Myocyte (in vitro differentiated cells): ENCODE data around the gene IFNLR1. TPM values are rescaled to one million over a fixed set of nuclear protein-coding genes. Genes with fewer than 3 reads are reported as not detected.
A peak's percentile ranks its signal among the peaks of the same experiment; 100 is the strongest.
"Not testable (repeated sequence)": the region's sequence is repeated elsewhere in the genome, so short reads cannot be mapped to it uniquely, and the experiment has no call there.

Source experiments
- DNase-seq: peaks from one replicate; pipeline ENCODE4 v3.0.0-alpha.2; 2012; ENCODE audit warnings: low read depth
- polyA plus RNA-seq: library from polyadenylated mRNA; unstranded; fragments of >200 nt; gene quantifications from one replicate; pipeline ENCODE4 v1.2.1, GENCODE V29; 2012; ENCODE audit warnings: missing spikeins
- total RNA-seq: library from RNA; depleted of rRNA; stranded (reverse); fragments of >200 nt; gene quantifications from 2 replicates; pipeline ENCODE4 v1.2.3, GENCODE V29; 2014

Gene IFNLR1
- total RNA-seq: 0.13 and 0.26 TPM in 2 replicates
- polyA plus RNA-seq: not detected

DNA sequence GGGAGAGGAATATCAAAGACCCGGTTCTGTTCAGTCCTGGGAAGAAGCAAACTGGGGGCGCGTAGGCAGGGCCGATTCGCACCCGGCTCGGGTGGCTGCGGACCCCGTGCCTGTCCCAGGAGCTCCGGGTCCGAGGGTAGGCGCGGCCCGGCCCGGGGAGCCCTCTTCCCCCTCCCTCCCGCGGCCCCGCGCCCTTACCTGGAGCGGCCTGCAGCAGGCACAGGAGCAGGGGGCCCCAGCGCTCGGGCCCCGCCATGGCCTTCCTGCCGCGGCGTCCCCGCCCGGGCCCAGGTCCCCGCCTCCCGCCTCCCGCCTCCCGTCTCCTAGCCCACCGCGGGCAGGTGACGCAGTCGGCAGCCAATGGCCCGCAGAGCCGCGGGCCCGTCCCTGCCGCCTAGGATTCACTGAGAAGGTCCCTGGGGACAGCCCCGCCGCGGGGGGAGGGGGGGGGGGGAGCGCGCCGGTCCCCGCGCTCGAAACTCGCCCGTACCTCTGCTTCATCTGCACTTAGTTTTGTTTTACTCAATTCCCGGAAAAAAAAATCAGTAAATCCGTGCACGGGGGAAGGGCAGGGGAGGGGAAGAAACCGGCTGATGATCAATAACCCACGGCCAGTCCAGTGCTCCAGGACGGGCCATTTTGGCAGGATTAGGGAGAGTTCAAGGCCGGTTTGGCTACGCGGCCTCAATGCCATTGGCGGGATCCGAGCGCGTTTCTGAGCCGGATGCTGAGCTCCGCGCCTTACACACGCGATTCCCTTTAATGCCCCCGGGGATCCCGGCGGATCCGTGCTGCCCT, at the start of gene IFNLR1:
Gene IFNLR1, minus strand, starts transcription at position 297 of the 798 bp plus-strand sequence. Its CDS starts 41 bp downstream, at position 256.
- no peak for DNase-seq

DNA sequence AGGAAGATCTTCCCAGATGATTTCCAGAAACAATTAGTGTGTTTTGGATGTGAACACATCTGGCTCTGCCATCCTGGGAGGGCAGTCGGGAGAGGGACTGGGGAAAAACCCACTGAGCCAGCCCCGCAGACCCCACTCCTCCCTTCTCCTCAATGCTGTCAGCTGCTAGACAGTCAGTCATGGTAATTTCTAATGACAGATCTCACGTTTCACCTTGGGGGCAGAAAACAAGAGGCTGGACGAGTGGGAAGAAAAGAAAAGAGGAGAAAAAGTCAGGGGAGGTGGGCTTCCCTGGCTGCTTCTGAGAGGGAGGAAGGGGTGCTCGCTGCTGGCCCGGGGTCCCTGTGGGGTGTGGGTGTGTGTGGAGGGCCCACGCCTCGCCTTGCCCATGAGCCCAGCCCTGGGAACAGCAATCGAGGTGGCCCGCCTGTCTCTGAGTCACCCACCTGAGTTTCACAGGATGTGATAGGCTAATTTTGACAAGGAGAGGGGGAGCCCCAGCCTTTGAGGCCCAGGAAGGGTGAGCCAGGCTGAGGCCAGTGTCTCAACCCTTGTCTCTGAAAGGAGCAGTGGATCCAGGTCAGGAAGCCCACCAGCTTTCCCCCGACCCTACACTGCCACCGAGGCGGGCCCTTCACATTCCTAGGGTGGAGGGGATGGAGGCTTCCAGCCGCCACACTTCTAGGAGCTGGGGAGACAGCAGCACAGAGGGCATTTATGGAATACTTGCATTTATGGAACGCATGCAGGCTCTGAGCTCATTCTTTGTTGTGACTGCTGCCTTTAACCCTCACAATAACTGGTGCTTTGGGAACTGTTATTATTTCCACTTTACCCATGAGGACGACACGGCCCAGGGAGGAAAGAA, 49.1 kb upstream of the IFNLR1 start:
- no peak for DNase-seq

DNA sequence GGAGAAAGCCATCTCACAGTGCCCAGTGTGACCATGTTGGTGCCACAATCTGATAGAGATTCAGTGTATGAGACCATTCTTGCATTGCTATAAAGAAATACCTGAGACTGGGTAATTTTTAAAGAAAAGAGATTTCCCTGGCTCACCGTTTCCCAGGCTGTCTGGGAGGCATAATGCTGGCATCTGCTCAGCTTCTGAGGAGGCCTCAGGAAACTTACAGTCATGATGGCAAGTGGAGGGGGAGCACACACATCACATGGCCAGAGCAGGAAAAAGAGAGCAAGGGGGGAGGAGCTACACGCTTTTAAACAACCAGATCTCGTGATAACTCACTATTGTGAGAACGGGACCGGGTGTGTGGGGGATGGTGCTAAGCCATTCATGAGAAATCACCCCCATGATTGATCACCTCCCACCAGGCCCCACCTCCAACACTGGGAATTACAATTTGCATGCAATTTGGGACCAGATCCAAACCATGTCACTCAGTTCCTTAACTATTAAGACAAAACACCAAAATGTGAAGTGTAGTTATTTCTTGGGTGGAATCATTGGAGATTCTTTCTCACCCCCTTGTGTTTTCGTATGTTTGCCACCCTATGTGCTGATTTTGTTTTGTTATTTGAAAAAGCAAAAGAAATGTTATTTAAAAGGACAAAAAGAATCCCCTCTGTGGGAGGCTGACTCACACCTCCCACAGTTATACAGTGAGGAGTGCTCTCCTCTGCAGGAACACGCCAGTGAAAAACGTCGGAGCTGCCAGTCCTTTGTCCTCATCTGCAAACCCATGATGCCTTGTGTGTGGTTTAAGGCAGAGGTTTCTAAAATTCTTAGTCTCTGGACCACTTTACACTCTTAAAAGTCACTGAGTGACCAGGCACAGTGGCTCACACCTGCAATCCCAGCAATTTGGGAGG, 46.9 kb upstream of the IFNLR1 start:
- DNase-seq: no peak

DNA sequence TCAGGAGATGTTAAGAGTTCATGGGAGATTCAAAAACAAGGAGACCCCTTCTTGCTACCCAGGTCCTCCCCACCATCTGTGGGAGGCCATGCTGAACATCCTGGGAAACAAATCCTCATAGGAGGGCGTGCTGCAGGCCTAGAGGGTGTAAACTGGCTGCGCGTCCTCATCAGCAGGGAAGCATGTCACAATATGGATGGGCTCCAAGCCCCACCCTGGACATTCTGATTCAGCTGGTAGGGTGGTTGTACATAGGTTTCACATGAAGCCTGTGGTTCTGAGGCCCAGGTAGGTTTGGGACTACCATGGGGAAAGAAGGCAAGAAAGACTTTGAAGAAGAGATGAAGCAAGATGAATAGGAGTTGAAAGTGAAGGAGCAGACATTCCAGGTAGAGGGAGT, 44.6 kb upstream of the IFNLR1 start:
- DNase-seq: no peak

DNA sequence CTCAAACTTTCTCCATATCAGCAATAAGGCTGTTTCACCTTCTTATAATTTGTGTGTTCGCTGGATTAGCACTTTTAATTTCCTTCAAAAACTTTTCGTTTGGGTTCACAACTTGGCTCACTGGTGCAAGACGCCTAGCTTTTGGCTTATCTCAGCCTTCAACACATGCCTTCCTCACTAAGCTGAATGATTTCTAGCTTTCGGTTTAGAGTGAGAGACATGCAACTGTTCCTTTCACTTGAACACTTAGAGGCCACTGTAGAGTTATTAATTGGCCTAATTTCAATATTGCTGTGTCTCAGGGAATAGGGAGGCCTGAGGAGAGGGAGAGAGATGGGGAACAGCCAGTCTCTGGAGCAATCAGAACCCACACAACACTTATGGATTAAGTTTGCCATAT, 41.2 kb upstream of the IFNLR1 start:
- DNase-seq: no peak

DNA sequence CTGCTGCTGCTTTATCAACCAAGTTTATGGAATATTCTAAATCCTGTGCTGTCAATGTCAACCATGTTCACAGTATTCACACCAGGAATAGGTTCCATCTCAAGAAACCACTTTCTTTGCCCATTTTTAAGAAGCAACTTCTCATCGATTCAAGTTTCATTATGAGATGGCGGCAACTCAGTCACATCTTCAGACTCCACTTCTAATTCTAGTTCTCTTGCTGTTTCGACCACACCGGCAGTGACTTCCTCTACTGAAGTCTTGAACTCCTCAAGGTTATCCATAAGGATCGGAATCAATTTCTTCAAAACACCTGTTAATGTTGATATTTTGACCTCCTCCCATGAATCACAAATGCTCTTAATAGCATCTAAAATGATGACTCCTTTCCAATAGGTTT, 39.7 kb upstream of the IFNLR1 start:
- no peak for DNase-seq

DNA sequence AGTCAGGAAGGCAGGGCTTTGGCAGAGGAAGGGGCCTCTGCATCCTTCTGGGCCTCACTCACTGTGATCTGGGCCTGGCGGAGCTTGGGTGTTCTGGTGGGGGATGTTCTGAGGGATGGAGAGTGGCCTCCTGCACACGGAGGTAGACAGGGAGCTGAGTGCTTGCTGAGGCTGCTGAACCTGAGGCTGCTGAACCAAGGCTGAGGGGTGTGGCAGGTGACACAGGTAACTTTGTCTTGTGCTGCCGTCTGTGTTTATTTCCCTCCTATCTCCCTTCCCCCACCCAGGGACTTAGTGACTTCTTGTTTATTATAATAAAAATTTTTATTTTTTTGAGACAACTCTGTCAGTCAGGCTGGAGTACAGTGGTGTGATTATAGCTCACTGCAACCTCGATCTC, 37.7 kb upstream of the IFNLR1 start:
- DNase-seq: no peak

DNA sequence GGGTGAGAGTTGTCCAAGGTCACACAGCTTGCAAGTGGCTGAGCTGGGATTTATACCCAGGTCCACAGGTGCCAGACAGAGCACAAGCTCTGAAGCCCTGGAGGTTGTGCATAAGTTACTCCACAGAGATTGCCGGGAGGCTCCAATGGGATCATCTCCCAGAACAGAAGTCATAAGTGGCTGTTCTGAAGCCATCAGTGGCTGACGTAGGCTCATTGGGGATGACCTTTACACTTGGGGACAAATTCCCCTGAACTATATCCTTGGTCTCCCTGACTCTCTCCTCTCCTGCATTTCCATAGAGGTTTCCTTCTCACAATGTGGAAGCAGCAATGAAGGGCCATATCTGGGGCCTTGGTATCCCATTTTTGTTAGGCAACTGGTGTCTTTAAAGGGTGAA, 37.0 kb upstream of the IFNLR1 start:
- no peak for DNase-seq

DNA sequence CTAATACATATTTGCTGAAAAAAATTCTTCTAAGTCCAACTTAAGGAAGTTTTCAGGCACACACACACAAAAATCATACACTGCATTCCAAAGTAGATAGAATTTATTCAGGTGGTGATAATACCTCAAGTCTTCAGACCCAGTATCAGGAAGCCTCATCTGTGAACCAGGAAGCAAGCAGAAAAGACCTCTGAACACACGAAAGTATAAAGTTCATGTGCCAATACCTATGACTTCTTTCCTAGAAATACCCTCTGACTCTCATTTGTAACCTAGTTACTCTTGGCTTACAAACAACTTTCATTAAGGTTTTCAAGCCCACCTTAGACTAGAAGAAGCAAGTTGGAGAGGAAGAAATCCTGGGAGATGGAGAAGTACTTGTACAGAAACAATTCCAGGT, 35.7 kb upstream of the IFNLR1 start:
- DNase-seq: no peak

DNA sequence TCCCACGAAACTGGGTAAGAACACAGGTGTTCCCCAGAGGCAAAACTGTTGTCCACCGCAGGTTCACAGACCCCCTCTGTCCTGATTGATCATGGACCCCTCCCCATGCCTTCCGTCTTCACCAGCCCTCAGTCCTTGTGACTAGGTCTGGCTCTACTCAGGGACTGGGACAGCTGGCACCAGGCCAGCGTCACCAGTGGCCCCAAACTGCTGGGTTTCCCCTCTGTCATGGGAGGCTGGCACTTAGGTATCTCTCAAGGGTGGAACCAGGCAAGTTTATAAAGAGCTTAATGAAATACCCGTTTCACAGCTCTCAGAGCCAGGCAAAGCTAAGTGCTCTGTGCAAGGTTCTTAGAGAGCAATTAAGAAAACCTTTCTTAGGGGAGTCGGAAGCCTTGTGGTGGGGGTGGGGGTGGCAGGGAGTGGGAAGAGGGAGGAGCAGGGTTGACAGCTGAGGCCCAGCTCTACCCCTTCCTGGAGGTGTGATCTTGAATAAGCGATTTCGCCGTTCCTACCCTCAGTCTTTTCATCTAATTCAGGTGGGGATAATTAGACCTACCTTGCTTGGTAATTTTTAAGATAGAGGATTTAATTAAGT, 35.0 kb upstream of the IFNLR1 start:
- no peak for DNase-seq

DNA sequence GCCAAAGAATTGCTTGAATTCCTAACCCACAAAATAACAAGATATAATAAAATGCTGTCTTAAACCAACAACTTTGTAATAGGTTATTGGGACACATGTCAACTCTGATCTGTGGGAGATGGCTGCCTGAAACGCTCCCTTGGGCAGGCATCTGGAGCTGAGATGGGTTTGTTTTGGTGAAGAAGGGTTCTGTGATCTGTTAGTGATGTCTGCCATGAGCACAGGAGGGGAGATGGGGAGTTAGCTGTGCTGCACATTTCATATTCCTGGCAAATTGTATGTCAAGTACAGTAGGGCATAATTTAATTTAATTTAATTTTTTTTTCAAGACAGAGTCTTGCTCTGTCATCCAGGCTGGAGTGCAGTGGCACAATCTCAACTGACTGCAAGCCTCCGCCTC, 34.2 kb upstream of the IFNLR1 start:
- no peak for DNase-seq

DNA sequence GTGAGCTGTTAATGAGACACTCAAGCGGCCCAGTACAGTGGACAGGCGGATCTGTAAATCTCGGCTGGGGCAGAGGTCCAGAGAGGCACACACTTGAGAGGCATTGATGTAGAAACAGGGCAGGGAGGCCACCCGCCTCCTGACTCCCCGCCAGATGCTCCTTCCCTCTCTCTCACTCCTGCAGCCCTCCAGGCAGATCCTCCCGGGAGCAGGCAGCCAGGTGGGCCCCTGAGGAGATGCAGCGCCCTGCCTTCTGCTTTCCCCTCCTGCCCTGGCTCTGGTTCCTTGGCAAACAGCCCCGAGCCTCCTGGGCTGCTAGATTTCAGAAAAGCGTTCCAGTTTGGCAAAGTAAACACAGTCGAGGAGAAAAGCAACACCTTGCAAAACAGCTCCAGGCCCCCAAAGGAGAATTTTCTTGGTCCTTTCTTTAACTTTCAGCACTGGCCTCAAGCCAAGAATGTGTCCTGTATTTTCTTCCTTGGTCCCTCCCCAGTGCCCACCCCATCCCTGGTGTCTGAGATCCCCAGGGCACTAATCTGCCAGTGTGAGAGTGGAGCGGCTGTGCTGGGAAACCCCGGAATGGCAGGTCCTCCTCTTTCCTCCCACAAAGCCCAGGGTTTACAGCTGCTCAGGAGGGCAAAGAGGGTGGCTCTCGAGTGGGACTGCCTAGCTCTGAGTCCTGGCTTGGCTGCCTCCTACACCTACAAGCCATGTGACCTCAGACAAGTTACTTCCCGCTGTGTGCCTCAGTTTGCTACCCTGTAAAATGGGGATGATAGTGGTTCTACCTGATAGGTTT, 29.4 kb upstream of the IFNLR1 start:
- no peak for DNase-seq

DNA sequence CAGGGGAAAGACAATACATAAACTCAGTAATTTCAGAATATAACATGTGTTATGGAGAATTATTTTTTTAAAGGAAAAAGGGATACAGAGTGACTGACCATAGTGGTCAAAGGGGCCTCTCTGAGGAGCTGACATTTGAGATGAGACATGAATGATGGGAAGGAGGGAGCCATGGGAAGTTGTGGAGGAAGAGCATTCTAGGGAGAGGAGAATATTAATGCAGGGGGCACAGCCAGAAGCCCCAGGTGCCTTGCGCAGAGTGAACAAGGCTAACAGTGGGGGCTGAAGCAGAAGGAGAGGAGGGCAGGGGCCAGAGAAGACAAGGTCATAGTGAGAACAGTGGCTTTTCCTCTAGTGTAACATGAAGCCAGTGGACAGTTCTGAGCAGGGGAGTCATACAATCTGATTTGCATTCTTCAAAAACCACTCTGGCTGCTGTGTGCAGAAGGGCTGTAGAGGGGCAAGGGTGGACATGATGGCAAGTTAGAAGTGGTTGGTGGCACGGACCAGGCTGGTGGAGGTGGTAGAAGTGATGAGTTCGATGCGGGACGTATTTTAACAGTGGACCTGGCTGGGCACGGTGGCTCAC, 28.2 kb upstream of the IFNLR1 start:
- peak; percentile 18 for DNase-seq

DNA sequence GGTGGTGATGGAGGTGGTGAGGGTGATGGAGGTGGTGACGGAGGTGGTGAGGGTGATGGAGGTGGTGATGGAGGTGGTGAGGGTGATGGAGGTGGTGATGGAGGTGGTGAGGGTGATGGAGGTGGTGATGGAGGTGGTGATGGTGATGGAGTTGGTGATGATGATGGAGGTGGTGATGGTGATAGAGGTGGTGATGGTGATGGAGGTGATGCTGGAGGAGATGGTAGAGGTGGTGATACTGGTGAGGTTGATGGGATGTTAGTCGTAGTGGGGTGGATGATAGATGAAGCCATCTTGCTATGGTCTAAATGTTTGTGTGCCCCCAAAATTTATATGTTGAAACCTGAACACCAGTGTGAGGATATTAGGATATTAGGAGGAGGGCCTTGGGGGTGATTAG, 25.3 kb upstream of the IFNLR1 start:
- DNase-seq: no peak

DNA sequence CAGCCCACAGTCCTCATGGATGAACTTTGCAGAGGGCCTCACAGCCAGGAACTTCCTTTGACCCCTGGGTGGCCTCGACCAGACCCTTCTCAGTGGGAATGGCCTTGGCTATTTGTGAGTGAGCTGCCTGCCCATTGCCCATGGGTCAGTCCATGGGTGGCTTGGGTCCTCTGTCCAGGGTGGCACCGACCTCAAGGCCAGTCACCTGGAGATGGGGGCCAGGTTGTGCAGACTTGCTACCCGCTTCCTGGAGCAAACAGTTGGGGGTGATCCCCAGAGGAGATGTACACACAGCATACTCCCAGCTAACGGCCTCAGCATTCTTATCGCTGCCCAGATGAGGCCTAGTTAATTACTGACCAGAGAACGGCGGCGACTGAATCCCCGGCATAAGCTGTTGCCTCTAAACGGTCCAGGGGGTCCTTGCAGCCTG, 23.1 kb upstream of the IFNLR1 start:
- DNase-seq: no peak

DNA sequence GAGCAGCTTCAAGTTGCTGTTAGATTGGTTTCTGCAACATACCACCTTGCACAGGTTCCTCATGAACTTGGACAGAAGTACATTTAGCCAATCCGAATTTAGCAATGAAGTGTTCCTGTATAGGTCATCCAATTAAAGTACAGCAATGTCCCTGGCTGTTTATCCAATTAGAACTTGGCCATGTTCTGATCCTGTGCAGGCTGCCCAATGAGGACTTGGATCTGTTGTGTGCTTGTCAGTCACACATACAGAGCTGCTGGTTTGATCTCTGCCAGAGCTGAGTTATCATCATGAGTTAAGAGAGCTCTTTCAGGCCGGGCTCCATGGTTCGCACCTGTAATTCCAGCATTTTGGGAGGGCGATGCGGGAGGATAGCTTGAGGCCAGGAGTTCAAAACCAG, 22.0 kb upstream of the IFNLR1 start:
- no peak for DNase-seq

DNA sequence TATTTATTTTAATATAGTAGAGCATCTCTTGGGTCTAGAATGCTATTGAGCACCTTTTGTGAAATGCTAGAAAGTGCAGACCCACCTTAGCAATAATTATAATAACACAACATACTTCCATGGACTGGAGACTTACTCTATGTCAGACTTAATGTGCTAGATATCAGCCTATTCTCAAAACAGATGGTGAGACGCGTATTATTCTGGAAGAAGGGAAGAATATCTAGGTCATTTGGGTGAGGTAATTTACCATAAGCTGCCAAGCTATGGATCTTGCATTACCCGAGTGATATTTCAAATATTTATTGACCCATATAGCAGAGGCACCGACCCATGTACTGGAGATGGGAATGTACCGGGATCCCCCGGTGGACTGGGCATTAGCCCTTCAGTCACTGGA, 20.6 kb upstream of the IFNLR1 start:
- DNase-seq: no peak

DNA sequence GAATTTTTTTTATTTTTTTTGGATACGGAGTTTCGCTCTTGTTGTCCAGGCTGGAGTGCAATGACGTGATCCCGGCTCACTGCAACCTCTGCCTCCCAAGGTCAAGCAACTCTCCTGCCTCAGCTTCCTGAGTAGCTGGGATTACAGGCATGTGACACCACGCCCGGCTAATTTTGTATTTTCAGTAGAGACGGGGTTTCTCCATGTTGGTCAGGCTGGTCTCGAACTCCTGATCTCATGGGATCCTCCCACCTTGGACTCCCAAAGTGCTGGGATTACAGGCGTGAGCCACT, 20.3 kb upstream of the IFNLR1 start:
- DNase-seq: not testable (repeated sequence)

DNA sequence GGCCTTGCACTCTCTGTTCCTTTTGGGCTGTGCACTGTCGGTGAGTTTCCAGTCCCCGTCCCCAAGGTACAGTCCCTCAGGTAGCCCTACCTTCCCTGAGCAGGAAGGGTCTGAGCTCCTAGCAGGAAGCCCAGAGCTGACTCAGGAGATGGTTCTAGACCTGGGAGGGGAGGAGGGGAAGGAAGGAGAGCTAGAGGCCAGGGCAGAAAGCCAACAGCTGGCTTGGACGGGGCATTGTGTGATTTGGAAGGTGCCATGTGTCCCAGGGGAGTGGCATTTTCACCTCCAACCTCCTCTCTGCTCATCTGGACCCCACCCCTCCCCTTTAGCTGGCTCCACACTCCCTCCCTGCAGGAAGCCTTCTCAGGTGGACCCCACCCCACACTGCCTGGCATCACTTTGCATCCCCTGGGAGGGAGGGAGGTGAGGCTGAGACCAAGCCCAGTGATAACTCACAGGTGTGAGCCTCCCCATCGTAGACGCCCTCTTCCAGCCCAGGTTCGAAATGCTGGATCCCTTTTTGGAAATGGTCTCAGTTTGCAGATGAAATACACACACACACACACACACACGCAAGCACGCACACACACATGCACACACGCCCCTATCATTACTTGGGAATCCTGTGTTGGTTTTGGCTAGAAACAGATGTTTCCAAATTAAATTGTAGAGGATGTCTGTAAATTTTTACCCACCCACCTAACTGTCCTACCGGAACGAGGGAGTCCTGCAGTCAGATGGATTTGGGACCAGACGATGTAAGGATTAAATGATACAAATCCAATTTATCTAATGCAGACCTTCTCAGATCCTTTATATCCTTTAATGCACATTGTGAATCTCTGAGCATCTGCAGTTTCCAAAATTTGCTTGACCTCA, 19.7 kb upstream of the IFNLR1 start:
- DNase-seq: no peak
